Endothelial cell of umbilical vein (primary cell): Measurements from ENCODE around the gene SNX30. TPM values are rescaled to one million over a fixed set of nuclear protein-coding genes. Genes with fewer than 3 reads are reported as not detected.

ENCODE experiments used
- BruUV-seq: library from RNA; stranded (reverse); fragments of 400-500 nt; replicated peaks from 2 replicates; lab custom pipeline; 2021; lab: Mats Ljungman, UMichigan
- CTCF ChIA-PET: fragments of 300-600, 350-600 bp; sonication (Branson Sonifier 250); formaldehyde crosslinking; loops from one replicate; lab custom pipeline; 2021; ENCODE audit warnings: antibody characterized with exemption, inconsistent platforms; lab: Charles Lee
- POLR2A ChIA-PET: fragments of 300-600, 350-600 bp; sonication (Branson Sonifier 250); formaldehyde crosslinking; loops from one replicate; lab custom pipeline; 2021; ENCODE audit warnings: antibody characterized with exemption, inconsistent platforms; lab: Charles Lee
- DNase-seq: peaks from one replicate; pipeline ENCODE4 v3.0.0-alpha.2; 2011; ENCODE audit warnings: low read depth, low spot score
- FAIRE-seq: peaks from 2 replicates; lab custom pipeline; 2011; peaks lifted over from hg19 to GRCh38; lab: Jason Lieb, UNC
- H2AFZ ChIP-seq: 2 replicates; pipeline ENCODE4 v1.6.0; 2012; ENCODE audit warnings: low read depth, low read length, control low read depth, inconsistent platforms
- H3K27ac ChIP-seq: 2 replicates; pipeline ENCODE4 v1.5.1; 2011; ENCODE audit warnings: low read depth, mild to moderate bottlenecking, control low read depth, low read length, moderate library complexity; ENCODE audit not compliant: insufficient read depth
- H3K27me3 ChIP-seq, 2 experiments: 2 replicates each; pipeline versions ENCODE4 v1.6.0 to v1.6.1; 2011; ENCODE audit warnings: low read length in 2 of 2, mixed read lengths in 1 of 2; ENCODE audit not compliant: control insufficient read depth in 2 of 2, insufficient read depth in 2 of 2
- H3K36me3 ChIP-seq, 2 experiments: 2 replicates in 1 of 2; 3 replicates in 1 of 2; pipeline ENCODE4 v1.5.1; 2011; ENCODE audit warnings: low read length in 2 of 2, mild to moderate bottlenecking in 1 of 2, moderate library complexity in 1 of 2; ENCODE audit not compliant: control insufficient read depth in 2 of 2, insufficient read depth in 2 of 2; ENCODE audit errors: extremely low read depth in 1 of 2
- H3K4me1 ChIP-seq: 3 replicates; pipeline ENCODE4 v1.5.1; 2011; ENCODE audit warnings: mild to moderate bottlenecking, low read length; ENCODE audit not compliant: control insufficient read depth, insufficient read depth; ENCODE audit errors: extremely low read depth
- H3K4me2 ChIP-seq: 2 replicates; pipeline ENCODE4 v1.6.1; 2011; ENCODE audit warnings: low read length, control low read depth, mixed read lengths; ENCODE audit not compliant: insufficient read depth
- H3K4me3 ChIP-seq, 3 experiments: fragments of 200-600 bp in 1 of 3; sonication (generic), shearing (Covaris generic) in 1 of 3; replicated peaks in 1 of 3; 2 replicates each; pipeline ENCODE4 v1.5.1; 2011 to 2016; ENCODE audit warnings: control low read depth in 3 of 3, low read length in 3 of 3, mild to moderate bottlenecking in 2 of 3, inconsistent platforms in 1 of 3, low read depth in 1 of 3, moderate library complexity in 1 of 3; ENCODE audit not compliant: insufficient read depth in 1 of 3
- H3K79me2 ChIP-seq: 2 replicates; pipeline ENCODE4 v1.6.0; 2012; ENCODE audit warnings: low read length, inconsistent platforms; ENCODE audit not compliant: control insufficient read depth, insufficient read depth
- H3K9ac ChIP-seq: replicated peaks from 2 replicates; pipeline ENCODE3; 2011; ENCODE audit warnings: low read length, control low read depth; ENCODE audit not compliant: insufficient read depth; ENCODE audit errors: extremely low read depth
- H3K9me1 ChIP-seq: replicated peaks from 3 replicates; pipeline ENCODE4 v1.6.0; 2011; ENCODE audit warnings: mild to moderate bottlenecking, low read length; ENCODE audit not compliant: control insufficient read depth, insufficient read depth; ENCODE audit errors: extremely low read depth
- H3K9me3 ChIP-seq: replicated peaks from 2 replicates; pipeline ENCODE4 v1.5.1; 2012; ENCODE audit warnings: low read length, inconsistent platforms; ENCODE audit not compliant: control insufficient read depth, insufficient read depth
- H4K20me1 ChIP-seq: replicated peaks from 2 replicates; pipeline ENCODE3; 2011; ENCODE audit warnings: mild to moderate bottlenecking, low read length; ENCODE audit not compliant: control insufficient read depth, insufficient read depth; ENCODE audit errors: extremely low read depth
- FOS ChIP-seq: IDR thresholded peaks from 2 replicates; pipeline ENCODE4 v1.6.1; 2011; ENCODE audit warnings: mild to moderate bottlenecking, low read length, moderate library complexity, borderline replicate concordance; ENCODE audit not compliant: insufficient read depth
- GATA2 ChIP-seq: IDR thresholded peaks from 2 replicates; pipeline ENCODE4 v1.7.0; 2011; ENCODE audit warnings: low read depth, mild to moderate bottlenecking, moderate library complexity, mixed read lengths, low read length; ENCODE audit not compliant: insufficient read length, insufficient read depth
- JUN ChIP-seq: IDR thresholded peaks from 2 replicates; pipeline ENCODE4 v1.6.1; 2011; ENCODE audit warnings: borderline replicate concordance, low read depth; ENCODE audit not compliant: insufficient read length, insufficient read depth
- POLR2A ChIP-seq: IDR thresholded peaks from 2 replicates; pipeline ENCODE4 v1.6.1; 2012; ENCODE audit warnings: low read depth, mild to moderate bottlenecking, control low read depth, low read length
- POLR2AphosphoS5 ChIP-seq: IDR thresholded peaks from 2 replicates; pipeline ENCODE4 v1.6.1; 2012; ENCODE audit warnings: low read depth, mild to moderate bottlenecking, control low read depth, low read length, moderate library complexity; ENCODE audit not compliant: insufficient read depth
- dilution Hi-C: fragments of 300-500 bp; cut with MboI; formaldehyde crosslinking; loops from one replicate; pipeline ENCODE4 v1.15.0; 2019; ENCODE audit warnings: low sequenced_read_pairs; ENCODE audit not compliant: extremely low pct_ligation_motif_present
- intact Hi-C: fragments of 100-400 bp; cut with micrococcal nuclease; formaldehyde crosslinking; loops from one replicate; pipeline ENCODE4 v1.10.0; 2022
- polyA plus RNA-seq, 4 experiments: library from polyadenylated mRNA; depleted of rRNA in 3 of 4; stranded (reverse) in 3 of 4; unstranded in 1 of 4; fragments of >200 nt; gene quantifications; 2 replicates each; pipeline versions ENCODE4 v1.2.1 to v1.2.3, GENCODE V29; 2011 to 2012; ENCODE audit warnings: missing spikeins in 1 of 4
- total RNA-seq: library from RNA; stranded (reverse); gene quantifications from 2 replicates; pipeline ENCODE4 v1.2.3, GENCODE V29; 2021
- TF ChIP-seq, protein P1 (sequence below): IDR thresholded peaks from 2 replicates; pipeline ENCODE4 v1.6.1; 2011; ENCODE audit not compliant: insufficient read depth, insufficient read length

The SNX30 gene
- total and polyA plus RNA-seq, 2 donors (not counting 3 experiments of a cell fraction or from before 2014, with no cell fraction given), result 2.8 to 6.3 TPM

DNA sequence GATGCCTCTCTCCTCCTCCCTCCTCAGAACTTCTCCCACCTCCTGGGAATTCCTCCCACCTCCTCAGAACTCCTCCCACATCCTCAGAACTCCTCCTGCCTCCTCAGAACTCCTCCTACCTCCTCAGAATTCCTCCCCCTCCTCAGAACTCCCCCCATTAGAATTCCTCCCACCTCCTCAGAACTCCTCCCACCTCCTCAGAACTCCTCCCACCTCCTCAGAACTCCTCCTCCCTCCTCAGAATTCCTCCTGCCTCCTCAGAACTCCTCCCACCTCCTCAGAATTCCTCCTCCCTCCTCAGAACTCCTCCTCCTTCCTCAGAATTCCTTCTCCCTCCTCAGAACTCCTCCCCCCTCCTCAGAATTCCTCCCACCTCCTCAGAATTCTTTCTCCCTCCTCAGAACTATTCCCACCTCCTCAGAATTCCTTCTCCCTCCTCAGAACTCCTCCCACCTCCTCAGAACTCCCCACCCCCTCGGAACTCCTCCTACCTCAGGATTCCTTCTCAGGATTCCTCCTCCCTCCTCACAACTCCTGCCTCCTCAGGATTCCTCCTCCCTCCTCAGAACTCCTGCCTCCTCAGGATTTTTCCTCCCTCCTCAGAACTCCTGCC is 116.2 kb downstream of the SNX30 start:
- ChIA-PET POLR2A (no interaction called here), CTCF (no interaction called here)
- H2AFZ ChIP-seq, result no peak overlapping the region
- no peaks in the 10 kb centered on the region for H3K9me1 ChIP-seq
- no peak overlapping the region for H3K4me2 ChIP-seq
- intact Hi-C loops (loop anchor here (1.0 kb wide), 1 partner anchor 37 kb away; no protein-coding TSS in a partner anchor), dilution Hi-C loops (no loop called here)
- H3K9ac ChIP-seq, result no peak overlapping the region
- H3K79me2 ChIP-seq, result no peaks in the 10 kb centered on the region
- no peaks in the 10 kb centered on the region for H3K4me1 ChIP-seq
- FAIRE-seq, result no peak
- H3K9me3 ChIP-seq, result no peaks in the 10 kb centered on the region
- DNase-seq, result no peak
- no peak overlapping the region for H3K27ac ChIP-seq
- no peaks in the 10 kb centered on the region for H3K36me3 ChIP-seq
- H3K4me3 ChIP-seq, result no peak overlapping the region
- no peaks in the 10 kb centered on the region for H4K20me1 ChIP-seq
- H3K27me3 ChIP-seq, result no peaks in the 10 kb centered on the region
- TF ChIP-seq, protein P1, sequence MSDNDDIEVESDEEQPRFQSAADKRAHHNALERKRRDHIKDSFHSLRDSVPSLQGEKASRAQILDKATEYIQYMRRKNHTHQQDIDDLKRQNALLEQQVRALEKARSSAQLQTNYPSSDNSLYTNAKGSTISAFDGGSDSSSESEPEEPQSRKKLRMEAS, result no peak
- no peak for TF ChIP-seq GATA2
- BruUV-seq, result no TSS peak

DNA sequence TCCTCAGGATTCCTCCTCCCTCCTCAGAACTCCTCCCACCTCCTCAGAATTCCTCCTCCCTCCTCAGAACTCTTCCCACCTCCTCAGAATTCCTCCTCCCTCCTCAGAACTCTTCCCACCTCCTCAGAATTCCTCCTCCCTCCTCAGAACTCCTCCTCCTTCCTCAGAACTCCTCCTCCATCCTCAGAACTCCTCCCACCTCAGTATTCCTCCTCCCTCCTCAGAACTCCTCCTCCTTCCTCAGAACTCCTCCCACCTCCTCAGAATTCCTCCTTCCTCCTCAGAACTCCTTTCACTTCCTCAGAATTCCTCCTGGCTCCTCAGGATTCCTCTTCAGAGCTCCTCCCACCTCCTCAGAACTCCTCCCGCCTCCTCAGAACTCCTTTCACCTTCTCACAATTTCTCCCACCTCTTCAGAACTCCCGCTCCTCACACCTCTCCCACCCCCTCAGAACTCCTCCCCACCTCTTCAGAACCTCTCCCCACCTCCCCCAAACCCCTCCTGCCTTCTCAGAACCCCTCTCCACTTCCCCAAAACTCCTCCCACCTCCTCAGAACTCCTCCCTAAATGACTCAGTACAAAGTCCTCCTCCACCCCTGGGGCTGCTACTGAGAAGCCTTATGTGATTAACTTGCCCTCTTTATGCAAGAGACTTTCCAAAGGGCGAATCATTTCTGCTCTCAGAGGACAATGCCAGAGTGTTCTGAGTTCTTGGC is 116.9 kb downstream of the SNX30 start:
- Histone ChIP-seq H3K36me3 (no peaks in the 10 kb centered on the region), H2AFZ (peak overlapping the region; percentile 27), H3K79me2 (no peaks in the 10 kb centered on the region), H3K9me3 (no peaks in the 10 kb centered on the region), H3K27me3 (no peaks in the 10 kb centered on the region), H4K20me1 (no peaks in the 10 kb centered on the region), H3K4me1 (no peaks in the 10 kb centered on the region), H3K4me3 (no peak overlapping the region), H3K9me1 (no peaks in the 10 kb centered on the region), H3K4me2 (no peak overlapping the region), H3K9ac (no peak overlapping the region), H3K27ac (no peak overlapping the region)
- intact Hi-C loops, result loop anchor here (1.0 kb wide), 1 partner anchor 36 kb away; no protein-coding TSS in a partner anchor
- peak; percentile 54 for FAIRE-seq
- CTCF ChIA-PET, result no interaction called here
- no TSS peak for BruUV-seq
- dilution Hi-C loops, result no loop called here
- TF ChIP-seq JUN, result no peak
- no peak for TF ChIP-seq POLR2AphosphoS5
- no peak for TF ChIP-seq FOS
- no peak for TF ChIP-seq POLR2A
- POLR2A ChIA-PET, result no interaction called here
- no peak for DNase-seq
